ENCODE results near the gene SDE2.
"Not testable (repeated sequence)": the region's sequence is repeated elsewhere in the genome, so short reads cannot be mapped to it uniquely, and the experiment has no call there.

Gene SDE2

GRCh38 chr1:225999227-225999911 lies at the start of gene SDE2:
TSS of gene SDE2 (minus strand) at chr1:225999343. CDS start at chr1:225999312, 31 bp downstream.
- peak; percentile 100 for DNase-seq

- no peak for DNase-seq
These were observed 49.7 kb upstream of the SDE2 start for GRCh38 chr1:226048886-226049285.

GRCh38 chr1:226047495-226047894 lies 48.4 kb upstream of the SDE2 start:
- no peak for DNase-seq

GRCh38 chr1:226046240-226046639 lies 47.1 kb upstream of the SDE2 start:
- DNase-seq, result no peak

GRCh38 chr1:226044514-226045101 lies 45.5 kb upstream of the SDE2 start:
- no peak for DNase-seq

GRCh38 chr1:226041419-226041818 lies 42.3 kb upstream of the SDE2 start:
- no peak for DNase-seq

- DNase-seq, result no peak
These were observed 39.5 kb upstream of the SDE2 start for GRCh38 chr1:226038661-226039060.

- DNase-seq, result no peak
These were observed 36.8 kb upstream of the SDE2 start for GRCh38 chr1:226035915-226036314.

GRCh38 chr1:226034482-226034881 lies 35.3 kb upstream of the SDE2 start:
- DNase-seq, result peak; percentile 85

GRCh38 chr1:226033991-226034390 lies 34.8 kb upstream of the SDE2 start:
- DNase-seq, result no peak

GRCh38 chr1:226033582-226033981 lies 34.4 kb upstream of the SDE2 start:
- DNase-seq, result no peak

GRCh38 chr1:226029568-226030225 lies 30.6 kb upstream of the SDE2 start:
- no peak for DNase-seq

GRCh38 chr1:226029093-226029496 lies 30.0 kb upstream of the SDE2 start:
- DNase-seq, result peak; percentile 65

- no peak for DNase-seq
These were observed 28.5 kb upstream of the SDE2 start for GRCh38 chr1:226027538-226028217.

- no peak for DNase-seq
These were observed 27.7 kb upstream of the SDE2 start for GRCh38 chr1:226026833-226027232.

GRCh38 chr1:226023735-226024134 lies 24.6 kb upstream of the SDE2 start:
- no peak for DNase-seq

- no peak for DNase-seq
These were observed 22.7 kb upstream of the SDE2 start for GRCh38 chr1:226021801-226022200.

GRCh38 chr1:226021401-226021800 lies 22.3 kb upstream of the SDE2 start:
- DNase-seq, result peak; percentile 47

GRCh38 chr1:226019572-226019971 lies 20.4 kb upstream of the SDE2 start:
- DNase-seq, result no peak

- DNase-seq, result no peak
These were observed 17.9 kb upstream of the SDE2 start for GRCh38 chr1:226017070-226017469.

GRCh38 chr1:226009650-226010044 lies 10.5 kb upstream of the SDE2 start:
- peak; percentile 39 for DNase-seq

- DNase-seq, result not testable (repeated sequence)
These were observed 8.2 kb upstream of the SDE2 start for GRCh38 chr1:226007126-226007892.

GRCh38 chr1:226006686-226007085 lies 7.5 kb upstream of the SDE2 start:
- no peak for DNase-seq

Data from hematopoietic multipotent progenitor cell treated with erythropoietin and hydrocortisone succinate and interleukin-3 and kit ligand, for 6 days (in vitro differentiated cells).